ENCODE measurements around the gene ADAM12.

GRCh38 chr10:126137562-126138221, 250.6 kb downstream of the ADAM12 start:
- TF ChIP-seq CTCF (IDR thresholded peaks at IDR 0.05) (no peak), POLR2A (IDR thresholded peaks at IDR 0.05) (no peak)
